PFSK-1 (cell line): Measurements from ENCODE around the gene ARL15.

Experiments
- FOXP2 ChIP-seq: optimal IDR thresholded peaks from 2 replicates; pipeline ENCODE3; 2011; ENCODE audit warnings: borderline replicate concordance, control low read depth, inconsistent platforms; ENCODE audit not compliant: insufficient read depth; ENCODE audit errors: extremely low read length, extremely low read depth
- POLR2AphosphoS5 ChIP-seq: IDR thresholded peaks from 2 replicates; pipeline ENCODE4 v1.6.1; 2012; ENCODE audit warnings: low read depth, mild to moderate bottlenecking, control low read depth, low read length, moderate library complexity
- REST ChIP-seq, 2 experiments: IDR thresholded peaks; 2 replicates each; pipeline versions ENCODE4 v1.6.1 to v1.8.0; 2011 to 2012; ENCODE audit warnings: low read depth in 2 of 2, low read length in 2 of 2, control low read depth in 1 of 2, inconsistent platforms in 1 of 2, mild to moderate bottlenecking in 1 of 2, moderate library complexity in 1 of 2; ENCODE audit not compliant: insufficient read depth in 1 of 2
- SIN3A ChIP-seq: IDR thresholded peaks from 2 replicates; pipeline ENCODE4 v1.6.1; 2012; ENCODE audit warnings: mild to moderate bottlenecking, low read length, moderate library complexity, borderline replicate concordance; ENCODE audit not compliant: insufficient read depth
- TAF1 ChIP-seq: IDR thresholded peaks from 2 replicates; pipeline ENCODE4 v1.6.1; 2012; ENCODE audit warnings: low read length, control low read depth, borderline replicate concordance; ENCODE audit not compliant: insufficient read depth

The ARL15 gene

GRCh38 chr5:54098267-54098666, 212.1 kb downstream of the ARL15 start:
- TF ChIP-seq SIN3A (no peak), POLR2AphosphoS5 (no peak), TAF1 (no peak), REST (IDR thresholded peaks at IDR 0.05; ENCODE audit: insufficient read depth in 1 of 2, low read depth in 2 of 2, low read length in 2 of 2) (no peak), FOXP2 (no peak)

GRCh38 chr5:54095969-54096368, 214.4 kb downstream of the ARL15 start:
- TF ChIP-seq TAF1 (no peak), REST (IDR thresholded peaks at IDR 0.05; ENCODE audit: insufficient read depth in 1 of 2, low read depth in 2 of 2, low read length in 2 of 2) (no peak), POLR2AphosphoS5 (no peak), SIN3A (no peak), FOXP2 (no peak)

- TF ChIP-seq REST (IDR thresholded peaks at IDR 0.05; ENCODE audit: insufficient read depth in 1 of 2, low read depth in 2 of 2, low read length in 2 of 2): no peak
- no peak for TF ChIP-seq SIN3A
- no peak for TF ChIP-seq TAF1
- no peak for TF ChIP-seq FOXP2
- TF ChIP-seq POLR2AphosphoS5: no peak
These were observed 215.7 kb downstream of the ARL15 start for GRCh38 chr5:54094706-54095105.

GRCh38 chr5:54093861-54094260, 216.5 kb downstream of the ARL15 start:
- no peak for TF ChIP-seq REST (IDR thresholded peaks at IDR 0.05; ENCODE audit: insufficient read depth in 1 of 2, low read depth in 2 of 2, low read length in 2 of 2)
- no peak for TF ChIP-seq FOXP2
- no peak for TF ChIP-seq SIN3A
- no peak for TF ChIP-seq TAF1
- TF ChIP-seq POLR2AphosphoS5: no peak

GRCh38 chr5:54093081-54093492, 217.3 kb downstream of the ARL15 start:
- no peak for TF ChIP-seq FOXP2
